H9 (cell line): Measurements from ENCODE around the gene SLC47A1. TPM values are rescaled to one million over a fixed set of nuclear protein-coding genes. Genes with fewer than 3 reads are reported as not detected.

Experiments used
- DNase-seq: peaks from one replicate; pipeline ENCODE4 v3.0.0-alpha.2; 2017
- H2AFZ ChIP-seq: one replicate; pipeline ENCODE4 v1.6.1; 2013; ENCODE audit warnings: mild to moderate bottlenecking, low read length, control low read depth, moderate library complexity
- H2AK5ac ChIP-seq: 2 replicates; pipeline ENCODE4 v1.6.1; 2013; ENCODE audit warnings: low read length, control low read depth, mixed read lengths; ENCODE audit not compliant: insufficient read length
- H2BK120ac ChIP-seq: one replicate; pipeline ENCODE4 v1.6.1; 2013; ENCODE audit warnings: low read depth, mild to moderate bottlenecking, low read length, control low read depth, inconsistent platforms; ENCODE audit not compliant: poor library complexity, severe bottlenecking
- H2BK12ac ChIP-seq: 2 replicates; pipeline ENCODE4 v1.6.1; 2013; ENCODE audit warnings: low read length, control low read depth, mixed read lengths, low read depth; ENCODE audit not compliant: insufficient read length
- H2BK15ac ChIP-seq: 2 replicates; pipeline ENCODE4 v1.6.1; 2013; ENCODE audit warnings: low read depth, low read length, control low read depth
- H2BK20ac ChIP-seq: one replicate; pipeline ENCODE4 v1.6.1; 2013; ENCODE audit warnings: low read depth, mild to moderate bottlenecking, low read length, control low read depth, inconsistent platforms; ENCODE audit not compliant: poor library complexity, severe bottlenecking
- H2BK5ac ChIP-seq: 2 replicates; pipeline ENCODE4 v1.6.1; 2013; ENCODE audit warnings: low read length, control low read depth, mixed read lengths; ENCODE audit not compliant: insufficient read length
- H3K14ac ChIP-seq: 2 replicates; pipeline ENCODE4 v1.6.1; 2013; ENCODE audit warnings: low read length, control low read depth; ENCODE audit not compliant: insufficient read depth
- H3K18ac ChIP-seq: 2 replicates; pipeline ENCODE4 v1.6.1; 2013; ENCODE audit warnings: low read depth, mild to moderate bottlenecking, mixed read lengths, low read length, control low read depth; ENCODE audit not compliant: insufficient read length
- H3K23ac ChIP-seq: 2 replicates; pipeline ENCODE4 v1.6.1; 2013; ENCODE audit warnings: low read length, control low read depth, mixed read lengths, low read depth; ENCODE audit not compliant: insufficient read length
- H3K23me2 ChIP-seq: 2 replicates; pipeline ENCODE4 v1.6.1; 2013; ENCODE audit warnings: low read depth, mild to moderate bottlenecking, mixed read lengths, low read length, control low read depth; ENCODE audit not compliant: insufficient read length, poor library complexity, severe bottlenecking
- H3K27ac ChIP-seq: 2 replicates; pipeline ENCODE4 v1.5.1; 2013; ENCODE audit warnings: low read length, control low read depth, mixed read lengths, low read depth; ENCODE audit not compliant: insufficient read length
- H3K27me3 ChIP-seq: 2 replicates; pipeline ENCODE4 v1.6.1; 2013; ENCODE audit warnings: low read length, control low read depth, inconsistent platforms; ENCODE audit not compliant: insufficient read depth
- H3K4ac ChIP-seq: 2 replicates; pipeline ENCODE4 v1.6.1; 2013; ENCODE audit warnings: low read depth, mild to moderate bottlenecking, control low read depth, inconsistent platforms, low read length, moderate library complexity
- H3K4me1 ChIP-seq: 2 replicates; pipeline ENCODE4 v1.6.1; 2013; ENCODE audit warnings: low read length, control low read depth, inconsistent platforms; ENCODE audit not compliant: insufficient read depth
- H3K4me2 ChIP-seq: 2 replicates; pipeline ENCODE4 v1.6.1; 2013; ENCODE audit warnings: low read length, control low read depth, mixed read lengths; ENCODE audit not compliant: insufficient read length, insufficient read depth
- H3K56ac ChIP-seq: 2 replicates; pipeline ENCODE4 v1.6.1; 2013; ENCODE audit warnings: low read depth, mild to moderate bottlenecking, mixed read lengths, low read length, control low read depth; ENCODE audit not compliant: insufficient read length
- H3K79me1 ChIP-seq: 2 replicates; pipeline ENCODE4 v1.6.1; 2013; ENCODE audit warnings: low read depth, mild to moderate bottlenecking, moderate library complexity, low read length, control low read depth, inconsistent platforms; ENCODE audit not compliant: insufficient read depth, poor library complexity, severe bottlenecking
- H3K79me2 ChIP-seq: 2 replicates; pipeline ENCODE4 v1.6.1; 2013; ENCODE audit warnings: low read length, control low read depth, inconsistent platforms; ENCODE audit not compliant: insufficient read depth
- H3K9ac ChIP-seq: 2 replicates; pipeline ENCODE4 v1.6.1; 2013; ENCODE audit warnings: low read length, control low read depth, mixed read lengths; ENCODE audit not compliant: insufficient read length; ENCODE audit errors: extremely low read depth
- H3K9me3 ChIP-seq: one replicate; pipeline ENCODE4 v1.6.1; 2013; ENCODE audit warnings: low read depth, low read length, inconsistent platforms; ENCODE audit not compliant: control insufficient read depth
- H3T11ph ChIP-seq: one replicate; pipeline ENCODE4 v1.6.1; 2013; ENCODE audit warnings: mild to moderate bottlenecking, low read length, control low read depth, inconsistent platforms
- H4K20me1 ChIP-seq: one replicate; pipeline ENCODE4 v1.6.1; 2013; ENCODE audit not compliant: control insufficient read depth, insufficient read length, insufficient read depth
- H4K5ac ChIP-seq: 2 replicates; pipeline ENCODE4 v1.6.1; 2013; ENCODE audit warnings: low read depth, mild to moderate bottlenecking, mixed read lengths, low read length, control low read depth; ENCODE audit not compliant: insufficient read length
- H4K8ac ChIP-seq: replicated peaks from 2 replicates; pipeline ENCODE4 v1.6.1; 2013; ENCODE audit warnings: low read length, control low read depth, mixed read lengths, low read depth; ENCODE audit not compliant: insufficient read length
- H4K91ac ChIP-seq: 2 replicates; pipeline ENCODE4 v1.6.1; 2013; ENCODE audit warnings: low read depth, mild to moderate bottlenecking, moderate library complexity, mixed read lengths, low read length, control low read depth; ENCODE audit not compliant: insufficient read length
- H3K27ac Mint-ChIP-seq, 3 experiments: 2 replicates in 2 of 3; 3 replicates in 1 of 3; pipeline ENCODE4 v1.8.0; 2020 to 2021; ENCODE audit warnings: mixed read lengths in 3 of 3, mild to moderate bottlenecking in 1 of 3, moderate library complexity in 1 of 3
- H3K27me3 Mint-ChIP-seq: 2 replicates; pipeline ENCODE4 v1.8.0; 2021; ENCODE audit warnings: low read depth, mild to moderate bottlenecking, moderate library complexity, mixed read lengths
- H3K36me3 Mint-ChIP-seq, 3 experiments: 2 replicates in 2 of 3; 3 replicates in 1 of 3; pipeline ENCODE4 v1.8.0; 2020 to 2021; ENCODE audit warnings: low read depth in 3 of 3, mixed read lengths in 3 of 3; ENCODE audit not compliant: insufficient read depth in 1 of 3
- H3K4me1 Mint-ChIP-seq, 2 experiments: 2 replicates each; pipeline ENCODE4 v1.8.0; 2020; ENCODE audit warnings: mixed read lengths in 2 of 2
- H3K4me3 Mint-ChIP-seq, 2 experiments: 2 replicates in 1 of 2; 3 replicates in 1 of 2; pipeline ENCODE4 v1.8.0; 2020 to 2021; ENCODE audit warnings: mild to moderate bottlenecking in 2 of 2, mixed read lengths in 2 of 2, moderate library complexity in 1 of 2
- H3K9me3 Mint-ChIP-seq, 2 experiments: 2 replicates in 1 of 2; 3 replicates in 1 of 2; pipeline ENCODE4 v1.8.0; 2020; ENCODE audit warnings: mild to moderate bottlenecking in 2 of 2, mixed read lengths in 2 of 2, moderate library complexity in 1 of 2
- CTCF ChIP-seq: fragments of 200-600 bp; sonication (generic); conservative IDR thresholded peaks from 3 replicates; pipeline ENCODE4 v1.8.0; 2021; ENCODE audit warnings: antibody characterized with exemption, mild to moderate bottlenecking
- WGBS: extraction: QIAGEN DNeasy Blood & Tissue Kit; methylation state at CpG from one replicate; pipeline ENCODE4 v1.1.7; 2013; ENCODE audit warnings: missing lambda C conversion rate, low lambda C conversion rate, mixed read lengths; ENCODE audit not compliant: insufficient read length; ENCODE audit errors: extremely low coverage; 5-methylcytosine and 5-hydroxymethylcytosine counted together
- total RNA-seq: library from RNA; stranded (reverse); gene quantifications from 2 replicates; pipeline ENCODE4 v1.2.1, GENCODE V29; 2021

SLC47A1 gene
- total RNA-seq, 1 experiment from 2014 or later: 4.0 TPM

DNA sequence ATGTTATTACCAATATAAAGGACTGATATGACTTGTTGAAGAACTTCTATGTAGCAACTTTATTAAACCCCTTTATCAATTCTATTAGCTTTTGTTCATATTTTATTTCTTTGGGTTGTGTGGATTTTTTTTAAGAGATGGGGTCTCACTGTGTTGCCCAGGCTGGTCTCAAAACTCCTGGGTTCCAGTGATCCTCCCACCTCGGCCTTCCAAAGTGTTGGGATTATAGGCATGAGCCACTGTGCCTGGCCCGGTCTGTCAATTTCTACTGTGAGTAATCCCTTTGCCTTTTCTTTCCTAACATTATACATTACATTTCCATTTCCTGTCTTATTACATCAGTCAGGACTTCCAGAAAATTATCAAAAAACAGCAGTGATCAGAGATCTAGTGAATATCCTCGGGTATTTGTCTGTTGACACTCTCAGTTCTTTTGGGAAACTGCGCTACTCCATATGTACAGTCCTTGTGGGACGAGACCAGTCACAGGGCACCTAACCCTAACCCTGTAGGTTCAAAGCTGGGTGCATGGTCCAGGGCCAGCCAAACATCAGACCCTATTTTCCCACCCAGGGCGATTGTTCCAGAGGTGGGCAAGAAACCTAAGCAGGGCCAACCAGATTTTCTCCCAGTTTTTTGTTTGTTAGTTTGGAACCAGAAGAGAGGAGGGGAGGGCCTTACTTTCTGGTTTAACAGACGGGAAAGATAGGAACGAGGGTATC is 1.7 kb upstream of the SLC47A1 start:
- no peaks in the 10 kb centered on the region for H3K9me3 ChIP-seq
- H3K4me2 ChIP-seq: no peak overlapping the region
- H3K4me1 ChIP-seq: no peaks in the 10 kb centered on the region
- H2BK20ac ChIP-seq: no peak overlapping the region
- Mint-ChIP-seq H3K27me3 (peaks cover 45% of the 10 kb centered on the region), H3K4me1 (peaks cover 16 to 17% of the 10 kb centered on the region in 2 experiments), H3K27ac (no peak overlapping the region), H3K9me3 (no peaks in the 10 kb centered on the region; a peak in 1 of 5 replicates), H3K36me3 (no peaks in the 10 kb centered on the region), H3K4me3 (no peak overlapping the region)
- no peak overlapping the region for H2BK5ac ChIP-seq
- no peak overlapping the region for H3K4ac ChIP-seq
- H4K20me1 ChIP-seq: no peaks in the 10 kb centered on the region
- WGBS: no CpG with 5 or more reads among the region's 8 CpGs
- H2AK5ac ChIP-seq: no peak overlapping the region
- no peak overlapping the region for H4K91ac ChIP-seq
- DNase-seq: no peak
- no peak overlapping the region for H4K8ac ChIP-seq
- no peak overlapping the region for H3K23ac ChIP-seq
- H3K14ac ChIP-seq: no peak overlapping the region
- no peak overlapping the region for H3K9ac ChIP-seq
- H3K27ac ChIP-seq: no peak overlapping the region
- no peak overlapping the region for H3K56ac ChIP-seq
- H4K5ac ChIP-seq: no peak overlapping the region
- no peak overlapping the region for H3K18ac ChIP-seq
- no peak overlapping the region for H2AFZ ChIP-seq
- H3K23me2 ChIP-seq: peaks cover 7% of the 10 kb centered on the region
- no peak for TF ChIP-seq CTCF
- no peaks in the 10 kb centered on the region for H3K79me1 ChIP-seq
- H2BK15ac ChIP-seq: no peak overlapping the region
- peaks cover 17% of the 10 kb centered on the region; the same call in 1 of the 2 replicates for H3K27me3 ChIP-seq
- no peak overlapping the region for H3T11ph ChIP-seq
- no peak overlapping the region for H2BK12ac ChIP-seq
- H2BK120ac ChIP-seq: no peak overlapping the region
- H3K79me2 ChIP-seq: no peaks in the 10 kb centered on the region
